GM12874 (cell line): Measurements from ENCODE around the gene BNC2.

ENCODE experiments used
- CTCF ChIP-seq: IDR thresholded peaks from 2 replicates; pipeline ENCODE4 v1.5.1; 2011; ENCODE audit warnings: low read depth, mild to moderate bottlenecking, control low read depth, low read length, moderate library complexity; ENCODE audit not compliant: insufficient read depth

The BNC2 gene

GRCh38 chr9:16753256-16753655 is 117.2 kb downstream of the BNC2 start:
- no peak for TF ChIP-seq CTCF

- TF ChIP-seq CTCF, result no peak
Measured at GRCh38 chr9:16752601-16753000, 117.9 kb downstream of the BNC2 start.

- TF ChIP-seq CTCF, result no peak
Measured at GRCh38 chr9:16750553-16750952, 119.9 kb downstream of the BNC2 start.

GRCh38 chr9:16745359-16745758 is 125.1 kb downstream of the BNC2 start:
- TF ChIP-seq CTCF, result no peak

- TF ChIP-seq CTCF, result no peak
Measured at GRCh38 chr9:16744394-16744793, 126.1 kb downstream of the BNC2 start.

GRCh38 chr9:16743375-16743774 is 127.1 kb downstream of the BNC2 start:
- TF ChIP-seq CTCF, result no peak

GRCh38 chr9:16735001-16735400 is 135.5 kb downstream of the BNC2 start:
- TF ChIP-seq CTCF, result no peak

GRCh38 chr9:16732546-16732945 is 137.9 kb downstream of the BNC2 start:
- no peak for TF ChIP-seq CTCF
